HG03457 (cell line): Measurements from ENCODE around the gene PPP3CA.

ENCODE experiments used
- ATAC-seq: cut with Tn5 transposase; IDR thresholded peaks from one replicate; pipeline ENCODE4 v1.9.1; 2021; ENCODE audit warnings: moderate number of reproducible peaks; ENCODE audit not compliant: unreplicated experiment

The PPP3CA gene

GRCh38 chr4:100977746-100978397, 369.5 kb downstream of the PPP3CA start:
- no peak for ATAC-seq

- no peak for ATAC-seq
Measured at GRCh38 chr4:100977274-100977673, 370.1 kb downstream of the PPP3CA start.
